VCaP (cell line): Measurements from ENCODE around the gene LINC00632.

Experiments
- H3K27ac ChIP-seq: fragments of 450-650 bp; 2 replicates; pipeline ENCODE4 v1.5.1; 2017
- TF ChIP-seq, protein P1 (sequence below): fragments of 450-650 bp; conservative IDR thresholded peaks from 2 replicates; pipeline ENCODE4 v1.5.1; 2017; ENCODE audit warnings: mild to moderate bottlenecking, moderate library complexity

The LINC00632 gene

DNA sequence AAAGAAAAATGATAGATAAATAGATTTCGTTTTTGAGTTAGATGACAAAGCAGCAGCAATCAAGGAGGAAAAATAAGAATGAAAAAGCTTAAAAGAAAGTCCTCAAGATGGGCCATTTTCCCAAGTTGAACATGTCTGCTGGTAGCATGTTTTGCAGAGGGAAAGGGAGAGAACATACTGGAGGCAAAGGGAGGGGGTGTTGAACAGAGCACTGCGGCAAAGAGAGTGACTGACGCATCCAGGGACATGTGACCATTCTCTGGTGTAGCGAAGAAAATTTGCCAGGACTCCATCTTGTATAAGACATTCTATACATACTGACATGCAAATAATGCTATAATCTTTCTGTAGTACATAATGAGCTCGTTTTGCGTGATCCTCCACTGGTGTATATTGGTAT, 1.2 kb downstream of the LINC00632 start:
- no peak overlapping the region for H3K27ac ChIP-seq
- TF ChIP-seq, protein P1, sequence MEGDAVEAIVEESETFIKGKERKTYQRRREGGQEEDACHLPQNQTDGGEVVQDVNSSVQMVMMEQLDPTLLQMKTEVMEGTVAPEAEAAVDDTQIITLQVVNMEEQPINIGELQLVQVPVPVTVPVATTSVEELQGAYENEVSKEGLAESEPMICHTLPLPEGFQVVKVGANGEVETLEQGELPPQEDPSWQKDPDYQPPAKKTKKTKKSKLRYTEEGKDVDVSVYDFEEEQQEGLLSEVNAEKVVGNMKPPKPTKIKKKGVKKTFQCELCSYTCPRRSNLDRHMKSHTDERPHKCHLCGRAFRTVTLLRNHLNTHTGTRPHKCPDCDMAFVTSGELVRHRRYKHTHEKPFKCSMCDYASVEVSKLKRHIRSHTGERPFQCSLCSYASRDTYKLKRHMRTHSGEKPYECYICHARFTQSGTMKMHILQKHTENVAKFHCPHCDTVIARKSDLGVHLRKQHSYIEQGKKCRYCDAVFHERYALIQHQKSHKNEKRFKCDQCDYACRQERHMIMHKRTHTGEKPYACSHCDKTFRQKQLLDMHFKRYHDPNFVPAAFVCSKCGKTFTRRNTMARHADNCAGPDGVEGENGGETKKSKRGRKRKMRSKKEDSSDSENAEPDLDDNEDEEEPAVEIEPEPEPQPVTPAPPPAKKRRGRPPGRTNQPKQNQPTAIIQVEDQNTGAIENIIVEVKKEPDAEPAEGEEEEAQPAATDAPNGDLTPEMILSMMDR: no peak

DNA sequence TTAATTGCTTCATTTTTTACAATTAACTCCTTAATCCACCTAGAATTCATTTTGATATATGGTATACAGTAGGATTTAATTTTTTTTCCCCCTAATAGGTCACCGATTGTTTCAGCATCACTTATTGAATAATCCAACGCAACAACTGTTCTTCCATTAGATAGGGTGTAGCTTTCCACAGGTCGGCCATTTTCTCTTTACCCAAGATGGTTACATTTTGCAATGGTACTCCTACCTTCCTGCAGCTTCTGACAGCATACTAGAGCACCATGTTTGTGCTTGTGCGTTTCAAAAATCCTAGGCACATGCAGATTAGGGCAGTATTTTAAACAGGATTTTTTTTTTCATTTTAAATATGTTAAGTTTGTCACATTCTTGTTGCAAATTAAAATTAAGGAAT, 2.3 kb downstream of the LINC00632 start:
- H3K27ac ChIP-seq: no peak overlapping the region
- TF ChIP-seq, protein P1: no peak

DNA sequence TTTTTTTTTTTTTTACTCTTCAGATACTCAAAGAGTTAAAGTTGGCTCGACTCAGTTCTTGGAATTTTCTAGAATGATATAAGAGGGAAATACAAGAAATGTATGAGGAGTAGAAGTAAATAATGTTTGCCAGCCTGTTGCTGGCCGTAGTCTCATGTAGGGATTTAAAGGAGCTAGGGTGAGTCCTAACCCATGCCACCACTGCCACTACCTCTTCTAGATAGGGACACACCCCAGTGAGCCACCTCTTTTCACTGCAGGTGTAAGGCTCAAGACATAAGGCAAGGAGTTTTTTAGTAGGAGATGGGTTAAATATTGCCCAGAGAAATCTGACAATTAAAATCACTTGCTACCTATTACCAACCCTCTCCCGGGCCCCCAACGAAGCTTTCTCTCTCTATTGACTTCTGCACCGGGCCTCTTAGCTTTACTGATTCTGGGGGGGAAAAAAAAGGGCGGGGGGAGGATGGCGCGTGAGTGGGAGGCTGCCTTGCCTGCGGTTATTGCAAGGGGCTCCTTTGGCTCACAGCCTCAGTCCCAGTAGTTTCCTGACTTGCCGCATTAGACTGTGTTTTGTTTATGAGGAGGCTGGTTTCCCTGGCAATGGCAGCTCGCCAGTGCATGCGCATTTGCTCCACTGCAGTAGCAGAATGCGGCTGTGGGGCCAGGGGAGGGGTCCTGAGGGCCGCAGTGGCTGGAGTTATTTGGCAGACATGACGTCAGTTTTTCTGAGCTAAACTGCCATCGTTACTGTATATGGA, 3.0 kb downstream of the LINC00632 start:
- TF ChIP-seq, protein P1: no peak
- H3K27ac ChIP-seq: no peak overlapping the region

DNA sequence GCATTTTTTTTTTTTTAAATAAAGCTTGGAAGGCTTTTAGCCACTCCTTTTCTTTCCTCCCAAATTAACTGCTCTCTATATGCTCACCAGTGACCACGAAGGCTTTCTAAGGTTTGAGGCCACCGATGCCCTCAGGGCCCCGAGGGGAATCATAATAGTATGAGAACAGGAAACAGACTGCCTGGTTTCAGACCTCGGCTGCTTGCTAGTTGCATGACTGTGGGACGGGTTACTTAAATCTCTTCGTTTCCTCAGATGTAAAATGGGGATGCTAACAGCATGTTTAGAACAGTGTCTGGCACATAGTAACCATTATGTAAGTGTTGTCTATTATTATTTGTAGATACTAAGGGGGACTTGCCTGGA, 3.6 kb downstream of the LINC00632 start:
- TF ChIP-seq, protein P1: no peak
- H3K27ac ChIP-seq: no peak overlapping the region

DNA sequence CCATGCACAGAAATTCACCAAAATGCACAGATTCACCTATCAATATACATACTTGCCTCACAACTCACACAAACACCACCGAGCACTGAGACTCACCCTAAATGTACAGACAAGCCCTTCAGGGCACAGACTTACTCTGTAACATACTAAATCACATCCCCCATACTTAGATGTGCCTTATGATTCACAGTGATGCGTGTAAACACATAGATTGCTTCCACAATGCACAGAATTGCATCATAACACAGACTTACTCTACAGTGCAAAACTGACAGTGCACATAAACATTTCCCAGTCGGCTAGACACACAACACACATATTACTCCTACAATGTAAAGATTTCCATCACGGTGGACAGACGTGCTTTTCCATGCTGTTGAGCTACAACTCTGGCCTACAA, 6.2 kb downstream of the LINC00632 start:
- TF ChIP-seq, protein P1: no peak

DNA sequence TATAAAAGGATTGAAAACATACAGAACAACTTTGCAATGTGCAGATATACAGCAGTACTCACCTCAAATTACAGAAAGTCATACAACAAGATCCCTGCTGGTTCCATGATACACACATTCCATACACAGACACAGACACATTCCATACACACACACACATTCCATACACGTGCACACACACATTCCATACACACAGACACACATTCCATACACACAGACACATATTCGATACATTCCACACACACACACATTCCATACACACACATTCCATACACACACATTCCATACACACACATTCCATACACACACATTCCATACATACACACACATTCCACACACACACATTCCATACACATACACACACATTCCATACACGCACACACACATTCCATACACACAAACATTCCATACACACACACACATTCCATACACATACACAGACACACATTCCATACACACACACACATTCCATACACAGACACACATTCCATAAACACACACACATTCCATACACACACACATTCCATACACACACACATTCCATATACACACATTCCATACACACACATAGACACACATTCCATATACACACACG, 13.7 kb downstream of the LINC00632 start:
- TF ChIP-seq, protein P1: no peak
- no peak overlapping the region for H3K27ac ChIP-seq

More for the DNA sequence above, 6.2 kb downstream of the LINC00632 start:
- no peak overlapping the region for H3K27ac ChIP-seq

DNA sequence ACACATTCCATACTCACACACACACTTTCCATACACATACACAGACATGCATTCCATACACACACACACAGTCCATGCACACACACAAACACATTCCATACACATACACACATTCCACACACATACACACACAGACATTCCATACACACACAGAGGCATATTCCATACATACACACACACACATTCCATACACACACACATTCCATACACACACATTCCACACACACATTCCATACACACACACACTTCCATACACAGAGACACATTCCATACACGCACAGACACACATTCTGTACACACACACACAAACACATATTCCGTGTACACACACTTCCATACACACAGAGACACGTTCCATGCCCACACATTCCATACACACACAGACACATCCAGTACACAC, 14.8 kb downstream of the LINC00632 start:
- no peak overlapping the region for H3K27ac ChIP-seq

More for the DNA sequence above, 14.8 kb downstream of the LINC00632 start:
- TF ChIP-seq, protein P1: no peak
